SW480 (cell line): ENCODE results near the gene DAPK1.

Experiments used
- DNase-seq: peaks from one replicate; pipeline ENCODE4 v3.0.0-alpha.2; 2016; ENCODE audit warnings: low spot score

Gene DAPK1

GRCh38 chr9:87569518-87569917 lies 71.9 kb downstream of the DAPK1 start:
- no peak for DNase-seq

GRCh38 chr9:87570000-87570908 lies 72.6 kb downstream of the DAPK1 start:
- no peak for DNase-seq

GRCh38 chr9:87572719-87573118 lies 75.1 kb downstream of the DAPK1 start:
- no peak for DNase-seq

GRCh38 chr9:87573841-87574342 lies 76.2 kb downstream of the DAPK1 start:
- DNase-seq = no peak

GRCh38 chr9:87577746-87578145 lies 80.1 kb downstream of the DAPK1 start:
- DNase-seq = no peak

GRCh38 chr9:87578625-87579024 lies 81.0 kb downstream of the DAPK1 start:
- DNase-seq = no peak

- no peak for DNase-seq
Measured at GRCh38 chr9:87579781-87580541, 82.3 kb downstream of the DAPK1 start.

- no peak for DNase-seq
Measured at GRCh38 chr9:87580941-87581438, 83.3 kb downstream of the DAPK1 start.

- DNase-seq = no peak
Measured at GRCh38 chr9:87581513-87581912, 83.8 kb downstream of the DAPK1 start.

- DNase-seq = no peak
Measured at GRCh38 chr9:87581949-87582637, 84.4 kb downstream of the DAPK1 start.

- DNase-seq = no peak
Measured at GRCh38 chr9:87584326-87584725, 86.7 kb downstream of the DAPK1 start.

GRCh38 chr9:87585123-87585855 lies 87.6 kb downstream of the DAPK1 start:
- DNase-seq = no peak

GRCh38 chr9:87586731-87587355 lies 89.2 kb downstream of the DAPK1 start:
- DNase-seq = no peak

- DNase-seq = no peak
Measured at GRCh38 chr9:87587356-87587745, 89.7 kb downstream of the DAPK1 start.

- no peak for DNase-seq
Measured at GRCh38 chr9:87587864-87588263, 90.2 kb downstream of the DAPK1 start.

GRCh38 chr9:87588339-87588738 lies 90.7 kb downstream of the DAPK1 start:
- no peak for DNase-seq

GRCh38 chr9:87590996-87591395 lies 93.3 kb downstream of the DAPK1 start:
- no peak for DNase-seq

GRCh38 chr9:87592554-87593358 lies 95.1 kb downstream of the DAPK1 start:
- no peak for DNase-seq

- no peak for DNase-seq
Measured at GRCh38 chr9:87593359-87593980, 95.8 kb downstream of the DAPK1 start.

GRCh38 chr9:87594194-87594593 lies 96.5 kb downstream of the DAPK1 start:
- DNase-seq = no peak
